K562 (cell line): ENCODE measurements around the gene ALOX5. TPM values are rescaled to one million over a fixed set of nuclear protein-coding genes. Genes with fewer than 3 reads are reported as not detected.
A peak's percentile ranks its signal among the peaks of the same experiment; 100 is the strongest.

Source experiments
- CBX5 ChIP-seq: IDR thresholded peaks from 2 replicates; pipeline ENCODE4 v1.6.1; 2014; ENCODE audit warnings: low read depth, borderline replicate concordance
- CEBPZ ChIP-seq: fragments of 150-350 bp; IDR thresholded peaks from 2 replicates; pipeline ENCODE4 v1.6.1; 2014; ENCODE audit warnings: low read depth, mild to moderate bottlenecking, low read length, borderline replicate concordance
- CLOCK ChIP-seq: fragments of 250-450 bp; sonication (Bioruptor Pico); IDR thresholded peaks from 2 replicates; pipeline ENCODE4 v1.4.0; 2020; ENCODE audit warnings: mild to moderate bottlenecking, moderate library complexity, borderline replicate concordance
- GTF3C2 ChIP-seq: IDR thresholded peaks from 3 replicates; pipeline ENCODE4 v1.6.1; 2011; ENCODE audit warnings: borderline replicate concordance, mild to moderate bottlenecking, moderate library complexity; ENCODE audit not compliant: insufficient read length; ENCODE audit errors: extremely low read depth
- HNRNPUL1 ChIP-seq: fragments of 200-400 bp; formaldehyde crosslinking; IDR thresholded peaks from 2 replicates; pipeline ENCODE4 v1.6.1; 2017; ENCODE audit warnings: low read length
- NFRKB ChIP-seq: fragments of 450-650 bp; IDR thresholded peaks from 2 replicates; pipeline ENCODE4 v1.6.1; 2016; ENCODE audit warnings: low read depth
- RBFOX2 ChIP-seq: fragments of 200-400 bp; formaldehyde crosslinking; IDR thresholded peaks from 2 replicates; pipeline ENCODE4 v1.6.1; 2017; ENCODE audit warnings: low read depth, mild to moderate bottlenecking, low read length, moderate library complexity
- RBM25 ChIP-seq: fragments of 200-400 bp; formaldehyde crosslinking; IDR thresholded peaks from 2 replicates; pipeline ENCODE4 v1.6.1; 2018; ENCODE audit warnings: low read length, low read depth, moderate library complexity; ENCODE audit not compliant: severe bottlenecking
- TRIM24 ChIP-seq, 2 experiments: fragments of 450-650 bp; IDR thresholded peaks; 2 replicates each; pipeline ENCODE4 v1.6.1; 2016
- ZBTB9 ChIP-seq: fragments of 450-650 bp; formaldehyde crosslinking; IDR thresholded peaks from 2 replicates; pipeline ENCODE4 v1.4.0; 2020; ENCODE audit warnings: mild to moderate bottlenecking, moderate library complexity
- ZNF316 ChIP-seq: fragments of 450-650 bp; IDR thresholded peaks from 2 replicates; pipeline ENCODE4 v1.6.1; 2016
- ZNF512 ChIP-seq: IDR thresholded peaks from 2 replicates; pipeline ENCODE4 v1.6.1; 2016; ENCODE audit warnings: missing genetic modification characterization, missing compliant biosample characterization
- ZNF707 ChIP-seq: fragments of 250-450 bp; sonication (Bioruptor Pico); conservative IDR thresholded peaks from 2 replicates; pipeline ENCODE4 v1.8.0; 2022; ENCODE audit warnings: inconsistent platforms, mild to moderate bottlenecking, moderate library complexity
- polyA plus RNA-seq, 8 experiments: library from polyadenylated mRNA; depleted of rRNA in 4 of 8; stranded (reverse) in 5 of 8; unstranded in 3 of 8; fragments of >200 nt; fragmentation: Nextera tagmentation in 2 of 8; fragmentation: Illumina TruSeq in 1 of 8; extraction: Ambion mirVana in 2 of 8; extraction: Trizol in 1 of 8; gene quantifications; 2 replicates each; pipeline versions ENCODE4 v1.2.1 to v1.2.3, GENCODE V29; 2011 to 2014; ENCODE audit warnings: inconsistent platforms in 1 of 8, missing spikeins in 1 of 8
- total RNA-seq, 7 experiments: library from RNA; depleted of rRNA in 6 of 7; stranded (reverse); fragments of >200 nt in 6 of 7; fragmentation: Illumina TruSeq in 2 of 7; extraction: Trizol in 2 of 7; gene quantifications; 2 replicates each; pipeline versions ENCODE4 v1.2.1 to v1.2.3, GENCODE V29; 2011 to 2021; ENCODE audit warnings: low replicate concordance in 1 of 7

ALOX5 gene
- total and polyA plus RNA-seq, 9 of the 15 experiments (the other 6 are each of a cell fraction or from before 2014, with no cell fraction given): 0.10 to 2.4 (median 1.4) TPM

GRCh38 chr10:45470098-45471012 is 96.3 kb downstream of the ALOX5 start (continued):
- TF ChIP-seq TRIM24 (IDR thresholded peaks at IDR 0.05): peak; percentile 98 to 99
- TF ChIP-seq ZNF316: no peak
- TF ChIP-seq ZBTB9: peak; percentile 98
- TF ChIP-seq RBM25: no peak
- no peak for TF ChIP-seq GTF3C2
- TF ChIP-seq ZNF512 (tag): no peak; the same call in 1 of the 2 replicates
- TF ChIP-seq CBX5: no peak
- peak; percentile 44 for TF ChIP-seq RBFOX2
- TF ChIP-seq NFRKB: peak; percentile 93
- no peak for TF ChIP-seq CEBPZ
- TF ChIP-seq ZNF707 (CRISPR knock-in tag): no peak
- no peak for TF ChIP-seq CLOCK
- no peak for TF ChIP-seq HNRNPUL1
